GM23338 (cell line): ENCODE measurements around the gene PTPRN2.

Source experiments
- EZH2 ChIP-seq: fragments of 200-600 bp; sonication (generic); IDR thresholded peaks from one replicate; pipeline ENCODE4 v1.8.0; 2017; ENCODE audit warnings: antibody characterized with exemption, mild to moderate bottlenecking, low read depth; ENCODE audit not compliant: unreplicated experiment
- EZH2phosphoT487 ChIP-seq: fragments of 200-600 bp; sonication (generic); IDR thresholded peaks from one replicate; pipeline ENCODE4 v1.8.1; 2018; ENCODE audit warnings: antibody characterized with exemption; ENCODE audit not compliant: unreplicated experiment
- POLR2AphosphoS5 ChIP-seq: IDR thresholded peaks from 2 replicates; pipeline ENCODE4 v1.6.1; 2016; ENCODE audit warnings: antibody characterized with exemption, low read depth
- ZNF331 ChIP-seq: fragments of 250-450 bp; sonication (Bioruptor Pico); IDR thresholded peaks from 2 replicates; pipeline ENCODE4 v1.5.0; 2020; ENCODE audit warnings: low read depth, mild to moderate bottlenecking, moderate library complexity
- TF ChIP-seq, protein P1 (sequence below), 2 experiments: fragments of 200-600 bp in 1 of 2; sonication (generic) in 1 of 2; conservative IDR thresholded peaks; 2 replicates each; pipeline versions ENCODE4 v1.5.1 to v1.6.1; 2016 to 2017; ENCODE audit warnings: antibody characterized with exemption in 2 of 2, low read depth in 2 of 2, mild to moderate bottlenecking in 2 of 2, moderate library complexity in 1 of 2
- TF ChIP-seq, protein P2 (sequence below): IDR thresholded peaks from one replicate; pipeline ENCODE4 v1.6.1; 2018; ENCODE audit warnings: antibody characterized with exemption; ENCODE audit not compliant: unreplicated experiment

DNA sequence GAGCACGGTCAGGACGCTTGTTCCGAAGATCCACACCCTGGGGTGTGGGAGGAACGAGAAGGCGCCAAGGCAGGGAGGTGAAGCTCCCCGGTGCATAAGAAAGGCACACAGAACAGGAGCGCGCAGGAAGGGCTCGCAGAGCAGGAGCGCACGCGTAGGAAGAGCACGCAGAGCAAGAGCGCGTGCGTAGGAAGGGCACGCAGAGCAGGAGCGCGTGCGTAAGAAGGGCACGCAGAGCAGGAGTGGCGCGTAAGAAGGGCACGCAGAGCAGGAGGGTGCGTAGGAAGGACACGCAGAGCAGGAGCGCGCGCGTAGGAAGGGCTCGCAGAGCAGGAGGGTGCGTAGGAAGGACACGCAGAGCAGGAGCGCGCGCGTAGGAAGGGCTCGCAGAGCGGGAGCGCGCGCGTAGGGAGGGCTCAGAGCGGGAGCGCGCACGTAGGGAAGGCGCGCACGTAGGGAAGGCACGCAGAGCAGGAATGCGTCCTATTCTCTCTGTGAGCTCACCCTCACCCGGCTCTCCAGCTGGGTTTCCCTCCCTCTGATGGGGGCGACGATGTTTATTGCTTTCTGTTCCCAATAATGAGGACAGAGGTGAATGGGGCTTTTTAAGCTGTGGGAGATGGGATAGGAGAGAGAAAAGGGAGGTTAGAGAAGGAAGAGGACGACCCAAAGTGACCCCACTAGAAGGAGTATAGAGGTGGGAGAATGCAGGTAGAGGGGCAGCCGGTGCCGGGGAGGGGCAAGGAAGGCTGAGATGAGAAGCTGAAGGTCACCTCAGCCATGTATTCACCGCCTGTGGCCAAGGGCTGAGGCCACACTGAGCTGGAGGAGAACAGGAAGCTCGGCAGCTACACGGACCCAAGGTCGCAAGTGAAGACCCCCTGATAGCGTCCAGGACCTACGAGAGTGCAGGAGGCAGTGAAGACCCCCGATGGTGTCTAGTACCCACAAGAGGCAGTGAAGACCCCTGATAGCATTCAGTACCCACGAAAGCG is 423.2 kb downstream of the PTPRN2 start:
- TF ChIP-seq, protein P1, sequence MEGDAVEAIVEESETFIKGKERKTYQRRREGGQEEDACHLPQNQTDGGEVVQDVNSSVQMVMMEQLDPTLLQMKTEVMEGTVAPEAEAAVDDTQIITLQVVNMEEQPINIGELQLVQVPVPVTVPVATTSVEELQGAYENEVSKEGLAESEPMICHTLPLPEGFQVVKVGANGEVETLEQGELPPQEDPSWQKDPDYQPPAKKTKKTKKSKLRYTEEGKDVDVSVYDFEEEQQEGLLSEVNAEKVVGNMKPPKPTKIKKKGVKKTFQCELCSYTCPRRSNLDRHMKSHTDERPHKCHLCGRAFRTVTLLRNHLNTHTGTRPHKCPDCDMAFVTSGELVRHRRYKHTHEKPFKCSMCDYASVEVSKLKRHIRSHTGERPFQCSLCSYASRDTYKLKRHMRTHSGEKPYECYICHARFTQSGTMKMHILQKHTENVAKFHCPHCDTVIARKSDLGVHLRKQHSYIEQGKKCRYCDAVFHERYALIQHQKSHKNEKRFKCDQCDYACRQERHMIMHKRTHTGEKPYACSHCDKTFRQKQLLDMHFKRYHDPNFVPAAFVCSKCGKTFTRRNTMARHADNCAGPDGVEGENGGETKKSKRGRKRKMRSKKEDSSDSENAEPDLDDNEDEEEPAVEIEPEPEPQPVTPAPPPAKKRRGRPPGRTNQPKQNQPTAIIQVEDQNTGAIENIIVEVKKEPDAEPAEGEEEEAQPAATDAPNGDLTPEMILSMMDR (conservative IDR thresholded peaks at IDR 0.05; ENCODE audit: low read depth in 2 of 2), result no peak
- TF ChIP-seq, protein P2, sequence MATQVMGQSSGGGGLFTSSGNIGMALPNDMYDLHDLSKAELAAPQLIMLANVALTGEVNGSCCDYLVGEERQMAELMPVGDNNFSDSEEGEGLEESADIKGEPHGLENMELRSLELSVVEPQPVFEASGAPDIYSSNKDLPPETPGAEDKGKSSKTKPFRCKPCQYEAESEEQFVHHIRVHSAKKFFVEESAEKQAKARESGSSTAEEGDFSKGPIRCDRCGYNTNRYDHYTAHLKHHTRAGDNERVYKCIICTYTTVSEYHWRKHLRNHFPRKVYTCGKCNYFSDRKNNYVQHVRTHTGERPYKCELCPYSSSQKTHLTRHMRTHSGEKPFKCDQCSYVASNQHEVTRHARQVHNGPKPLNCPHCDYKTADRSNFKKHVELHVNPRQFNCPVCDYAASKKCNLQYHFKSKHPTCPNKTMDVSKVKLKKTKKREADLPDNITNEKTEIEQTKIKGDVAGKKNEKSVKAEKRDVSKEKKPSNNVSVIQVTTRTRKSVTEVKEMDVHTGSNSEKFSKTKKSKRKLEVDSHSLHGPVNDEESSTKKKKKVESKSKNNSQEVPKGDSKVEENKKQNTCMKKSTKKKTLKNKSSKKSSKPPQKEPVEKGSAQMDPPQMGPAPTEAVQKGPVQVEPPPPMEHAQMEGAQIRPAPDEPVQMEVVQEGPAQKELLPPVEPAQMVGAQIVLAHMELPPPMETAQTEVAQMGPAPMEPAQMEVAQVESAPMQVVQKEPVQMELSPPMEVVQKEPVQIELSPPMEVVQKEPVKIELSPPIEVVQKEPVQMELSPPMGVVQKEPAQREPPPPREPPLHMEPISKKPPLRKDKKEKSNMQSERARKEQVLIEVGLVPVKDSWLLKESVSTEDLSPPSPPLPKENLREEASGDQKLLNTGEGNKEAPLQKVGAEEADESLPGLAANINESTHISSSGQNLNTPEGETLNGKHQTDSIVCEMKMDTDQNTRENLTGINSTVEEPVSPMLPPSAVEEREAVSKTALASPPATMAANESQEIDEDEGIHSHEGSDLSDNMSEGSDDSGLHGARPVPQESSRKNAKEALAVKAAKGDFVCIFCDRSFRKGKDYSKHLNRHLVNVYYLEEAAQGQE, result no peak
- TF ChIP-seq EZH2 (no peak), POLR2AphosphoS5 (no peak), ZNF331 (CRISPR knock-in tag) (no peak), EZH2phosphoT487 (no peak)
